ENCODE measurements around the gene BARX2.

DNA sequence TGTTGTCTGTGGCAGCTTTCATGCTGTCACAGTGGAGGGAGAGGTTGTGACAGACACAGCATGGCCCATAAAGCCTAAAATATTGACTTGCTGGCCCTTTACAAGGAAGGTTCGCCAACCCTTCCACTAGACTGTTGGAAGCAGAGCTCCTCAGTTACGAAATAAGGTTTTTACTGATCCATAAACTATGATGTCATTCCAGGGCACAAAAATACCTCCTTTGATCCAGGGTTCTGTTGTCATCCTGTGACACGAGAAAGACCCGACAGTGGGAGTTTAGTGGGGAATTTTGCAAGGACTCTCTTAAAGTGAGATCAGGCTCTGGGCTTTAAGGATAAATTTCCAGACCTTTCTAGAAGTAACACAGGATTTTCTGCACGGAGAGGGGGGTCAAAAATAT, 15.7 kb downstream of the BARX2 start:
- no peak for TF ChIP-seq EZH2 (IDR thresholded peaks at IDR 0.05)
- no peak for TF ChIP-seq POLR2AphosphoS5 (IDR thresholded peaks at IDR 0.05; ENCODE audit: borderline replicate concordance, low read depth, low read length)
